GM21529 (cell line): ENCODE data around the gene UBP1.
"Not testable (repeated sequence)": the region's sequence is repeated elsewhere in the genome, so short reads cannot be mapped to it uniquely, and the experiment has no call there.

ENCODE experiments used
- ATAC-seq: cut with Tn5 transposase; IDR thresholded peaks from one replicate; pipeline ENCODE4 v1.9.1; 2021; ENCODE audit not compliant: unreplicated experiment

UBP1 gene, protein sequence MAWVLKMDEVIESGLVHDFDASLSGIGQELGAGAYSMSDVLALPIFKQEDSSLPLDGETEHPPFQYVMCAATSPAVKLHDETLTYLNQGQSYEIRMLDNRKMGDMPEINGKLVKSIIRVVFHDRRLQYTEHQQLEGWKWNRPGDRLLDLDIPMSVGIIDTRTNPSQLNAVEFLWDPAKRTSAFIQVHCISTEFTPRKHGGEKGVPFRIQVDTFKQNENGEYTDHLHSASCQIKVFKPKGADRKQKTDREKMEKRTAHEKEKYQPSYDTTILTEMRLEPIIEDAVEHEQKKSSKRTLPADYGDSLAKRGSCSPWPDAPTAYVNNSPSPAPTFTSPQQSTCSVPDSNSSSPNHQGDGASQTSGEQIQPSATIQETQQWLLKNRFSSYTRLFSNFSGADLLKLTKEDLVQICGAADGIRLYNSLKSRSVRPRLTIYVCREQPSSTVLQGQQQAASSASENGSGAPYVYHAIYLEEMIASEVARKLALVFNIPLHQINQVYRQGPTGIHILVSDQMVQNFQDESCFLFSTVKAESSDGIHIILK

GRCh38 chr3:33440328-33441224 lies at the start of gene UBP1:
Gene UBP1, minus strand, starts transcription at chr3:33440405. Its CDS starts 557 bp downstream, at chr3:33439848.
- peak; percentile 84 for ATAC-seq

DNA sequence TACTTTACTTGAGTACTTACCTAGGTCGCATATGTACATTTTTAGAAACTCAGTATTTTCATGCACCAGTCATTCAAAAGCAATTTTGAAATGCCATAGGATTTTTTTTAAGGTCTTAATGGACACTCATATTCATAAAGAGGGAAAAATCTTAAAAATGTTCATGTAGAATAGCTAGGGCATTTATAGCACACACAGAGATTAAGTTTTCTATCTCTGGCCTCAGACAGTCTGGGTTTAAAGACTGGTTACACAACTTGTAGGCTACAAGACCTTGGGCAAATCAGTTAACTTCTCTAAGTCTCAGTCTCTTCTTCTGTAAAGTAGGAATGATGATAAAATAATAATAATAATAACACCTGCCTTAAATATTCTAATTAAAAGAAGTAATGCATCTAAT lies 48.5 kb upstream of the UBP1 start:
- ATAC-seq = no peak

- no peak for ATAC-seq
Measured at GRCh38 chr3:33488246-33488645, 48.0 kb upstream of the UBP1 start.

- no peak for ATAC-seq
Measured at GRCh38 chr3:33482111-33482521, 41.9 kb upstream of the UBP1 start.

DNA sequence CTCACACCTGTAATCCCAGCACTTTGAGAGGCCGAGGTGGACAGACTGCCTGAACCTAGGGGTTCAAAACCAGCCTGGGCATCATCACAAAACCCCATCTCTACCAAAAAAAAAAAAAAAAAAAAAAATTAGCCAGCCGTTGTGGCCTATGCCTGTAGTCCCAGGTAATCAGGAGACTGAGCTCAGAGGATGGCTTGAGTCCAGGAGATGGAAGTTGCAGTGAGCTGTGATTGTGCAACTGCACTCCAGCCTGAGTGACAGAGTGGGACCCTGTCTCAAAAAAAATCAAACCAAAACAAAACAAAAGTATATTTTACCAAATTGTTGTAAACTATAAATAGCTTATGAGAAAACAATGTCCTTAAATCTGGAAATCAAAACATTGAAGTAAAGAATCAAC lies 34.7 kb upstream of the UBP1 start:
- ATAC-seq = no peak

DNA sequence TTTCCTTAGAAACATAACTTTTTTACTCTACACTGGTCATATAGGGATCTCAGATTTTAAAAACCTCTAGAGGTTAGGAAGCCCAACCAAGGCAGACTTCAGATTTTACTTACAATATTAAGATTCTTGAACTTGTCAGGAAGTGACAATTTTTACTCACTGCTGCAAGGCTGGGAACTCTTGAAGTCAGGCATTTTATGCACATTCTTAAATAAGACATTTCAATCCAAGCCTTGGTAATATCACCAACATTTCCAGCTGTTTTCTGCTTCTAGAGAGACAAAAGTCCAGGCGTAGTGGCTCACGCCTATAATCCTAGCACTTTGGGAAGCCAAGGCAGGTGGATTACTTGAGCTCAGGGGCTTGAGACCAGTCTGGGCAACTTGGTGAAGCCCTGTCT lies 33.6 kb upstream of the UBP1 start:
- ATAC-seq = no peak

DNA sequence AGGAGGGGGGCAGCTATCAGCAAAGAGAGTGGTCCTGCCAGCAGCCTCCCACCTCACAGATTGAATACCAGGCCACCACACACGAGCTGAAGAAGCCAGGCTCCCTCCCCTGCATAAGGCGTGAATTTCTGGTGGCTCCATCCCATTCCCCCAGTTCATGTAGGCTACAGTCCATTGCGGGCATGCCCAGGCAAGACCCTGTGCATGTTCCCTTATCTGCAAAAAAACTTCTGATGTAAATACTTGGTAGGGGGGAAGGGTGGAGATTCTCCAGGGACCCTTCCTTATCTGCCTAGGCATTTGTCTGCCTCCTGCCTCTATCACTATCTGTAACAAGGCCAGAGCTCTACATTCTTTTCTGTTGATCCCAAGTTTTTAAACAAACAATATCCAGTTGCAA lies 27.6 kb upstream of the UBP1 start:
- no peak for ATAC-seq

DNA sequence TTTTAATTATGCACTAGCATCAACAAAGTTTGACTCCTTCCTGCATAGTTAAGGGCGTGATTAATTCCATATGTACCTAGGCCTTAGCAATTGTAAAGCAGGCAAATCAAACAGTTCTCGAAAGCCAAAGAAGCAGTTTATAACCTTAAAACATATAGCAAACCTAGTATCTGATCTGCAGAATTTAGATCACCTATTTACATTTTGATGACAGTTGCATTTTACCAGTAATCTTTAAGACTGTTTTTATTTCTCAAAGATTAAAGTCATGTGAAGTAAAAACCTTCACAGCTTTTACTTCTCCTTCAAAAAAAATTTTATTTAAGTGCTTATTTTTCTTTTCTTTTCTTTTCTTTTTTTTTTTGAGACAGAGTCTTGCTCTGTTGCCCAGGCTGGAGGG lies 20.9 kb upstream of the UBP1 start:
- no peak for ATAC-seq

- ATAC-seq = not testable (repeated sequence)
Measured at GRCh38 chr3:33459577-33459976, 19.4 kb upstream of the UBP1 start.

DNA sequence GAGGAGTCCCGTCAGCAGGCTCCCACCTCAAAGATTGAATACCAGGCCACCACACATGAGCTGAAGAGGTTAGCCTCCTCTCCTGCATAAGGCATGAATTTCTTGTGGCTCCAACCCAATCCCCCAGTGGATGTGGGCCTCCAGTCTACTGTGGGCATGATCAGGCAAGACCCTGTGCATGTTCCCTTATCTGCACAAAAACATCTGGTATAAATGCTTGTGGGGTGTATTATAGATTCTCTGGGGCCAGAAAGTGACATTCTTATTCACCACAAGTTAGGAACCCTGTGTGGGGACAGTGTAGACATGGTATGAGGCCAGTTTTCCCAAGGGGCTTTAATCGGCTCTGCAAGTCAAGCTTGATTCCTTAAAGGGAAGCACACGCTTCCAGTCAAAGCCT lies 18.2 kb upstream of the UBP1 start:
- no peak for ATAC-seq

DNA sequence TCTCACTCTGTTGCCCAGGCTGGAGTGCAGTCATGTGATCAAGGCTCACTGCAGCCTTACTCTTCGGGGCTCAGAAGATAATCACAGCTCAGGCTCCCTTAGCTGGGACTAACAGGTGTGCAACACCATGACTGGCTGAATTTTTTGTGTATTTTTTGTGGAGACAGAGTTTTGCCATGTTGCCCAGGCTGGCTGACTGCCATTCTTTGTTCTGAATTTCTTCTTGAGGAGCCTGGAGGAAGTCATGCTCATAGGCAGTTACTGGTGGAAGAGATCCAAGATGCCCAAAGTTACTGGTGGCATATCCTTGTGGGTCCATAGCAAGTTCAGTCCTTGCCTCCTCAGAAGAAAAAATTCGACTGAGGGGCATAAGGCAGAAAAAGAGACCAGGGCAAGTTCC lies 16.6 kb upstream of the UBP1 start:
- ATAC-seq = no peak

DNA sequence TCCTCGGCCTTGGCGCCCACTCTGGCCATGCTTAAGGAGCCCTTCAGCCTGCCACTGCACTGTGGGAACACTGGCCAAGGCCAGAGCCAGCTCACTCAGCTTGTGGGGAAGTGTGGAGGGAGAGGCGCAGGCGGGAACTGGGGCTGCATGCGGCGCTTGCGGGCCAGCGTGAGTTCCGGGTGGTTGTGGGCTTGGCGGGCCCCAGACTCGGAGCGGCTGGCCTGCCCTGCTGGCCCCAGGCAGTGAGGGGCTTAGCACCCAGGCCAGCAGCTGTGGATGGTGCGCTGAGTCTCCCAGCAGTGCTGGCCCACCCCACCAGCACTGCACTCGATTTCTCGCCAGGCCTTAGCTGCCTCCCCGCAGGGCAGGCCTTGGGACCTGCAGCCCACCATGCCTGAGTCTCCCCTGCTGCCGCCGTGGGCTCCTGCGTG lies 13.1 kb upstream of the UBP1 start:
- no peak for ATAC-seq

GRCh38 chr3:33451994-33452393 lies 11.8 kb upstream of the UBP1 start:
- ATAC-seq = not testable (repeated sequence)

GRCh38 chr3:33447958-33448357 lies 7.8 kb upstream of the UBP1 start:
- ATAC-seq = no peak

- not testable (repeated sequence) for ATAC-seq
Measured at GRCh38 chr3:33447256-33447625, 7.0 kb upstream of the UBP1 start.

DNA sequence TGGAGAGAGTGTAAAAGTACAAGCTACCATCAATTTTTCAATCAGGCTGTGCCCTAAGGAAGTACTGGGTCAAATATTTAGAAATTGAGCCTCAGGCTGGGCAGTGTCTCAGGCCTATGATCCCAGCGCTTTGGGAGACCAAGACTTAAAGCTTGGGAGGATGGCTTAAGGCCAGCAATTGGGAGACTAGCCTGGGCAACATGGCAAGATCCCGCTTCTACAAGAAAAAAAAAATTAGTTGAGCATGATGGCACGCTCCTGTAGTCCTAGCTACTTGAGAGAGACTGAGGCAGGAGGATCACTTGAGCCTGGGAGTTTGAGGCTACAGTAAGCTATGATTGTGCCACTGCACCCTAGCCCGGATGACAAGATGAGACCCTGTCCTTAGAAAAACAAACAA lies 2.0 kb upstream of the UBP1 start:
- no peak for ATAC-seq

DNA sequence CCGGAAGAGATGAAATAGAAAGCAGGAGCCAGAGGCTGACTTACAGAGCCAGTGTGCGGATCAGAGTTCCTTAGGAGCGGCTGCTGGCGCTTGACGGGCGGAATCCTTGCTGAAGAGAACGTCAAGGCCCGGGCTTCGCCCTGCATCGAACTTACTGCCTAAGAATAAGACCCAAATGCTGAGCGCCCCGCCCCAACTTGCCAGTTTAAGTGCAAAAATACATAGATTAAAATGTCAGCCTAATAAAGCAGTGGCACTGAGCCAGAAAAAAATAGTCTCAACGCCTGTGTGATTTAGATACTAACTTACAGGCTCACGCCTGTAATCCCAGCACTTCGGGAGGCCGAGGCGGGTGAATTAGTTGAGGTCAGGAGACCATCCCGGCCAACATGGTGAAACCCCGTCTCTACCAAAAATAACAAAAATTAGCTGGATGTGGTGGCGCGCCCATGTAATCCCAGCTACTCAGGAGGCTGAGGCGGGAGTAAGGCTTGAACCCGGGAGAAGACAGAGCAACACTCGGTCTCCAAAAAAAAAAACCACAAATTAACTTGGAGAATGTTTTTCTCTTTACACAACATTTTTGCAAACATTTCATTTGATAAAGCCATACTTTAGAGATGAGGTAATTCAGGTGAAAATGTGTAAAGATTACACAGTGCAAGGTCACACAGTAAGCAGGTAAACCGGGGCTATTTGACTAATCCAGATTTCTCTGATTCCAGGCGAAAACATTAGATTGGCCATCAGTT lies 1.2 kb upstream of the UBP1 start:
- ATAC-seq = peak; percentile 4

DNA sequence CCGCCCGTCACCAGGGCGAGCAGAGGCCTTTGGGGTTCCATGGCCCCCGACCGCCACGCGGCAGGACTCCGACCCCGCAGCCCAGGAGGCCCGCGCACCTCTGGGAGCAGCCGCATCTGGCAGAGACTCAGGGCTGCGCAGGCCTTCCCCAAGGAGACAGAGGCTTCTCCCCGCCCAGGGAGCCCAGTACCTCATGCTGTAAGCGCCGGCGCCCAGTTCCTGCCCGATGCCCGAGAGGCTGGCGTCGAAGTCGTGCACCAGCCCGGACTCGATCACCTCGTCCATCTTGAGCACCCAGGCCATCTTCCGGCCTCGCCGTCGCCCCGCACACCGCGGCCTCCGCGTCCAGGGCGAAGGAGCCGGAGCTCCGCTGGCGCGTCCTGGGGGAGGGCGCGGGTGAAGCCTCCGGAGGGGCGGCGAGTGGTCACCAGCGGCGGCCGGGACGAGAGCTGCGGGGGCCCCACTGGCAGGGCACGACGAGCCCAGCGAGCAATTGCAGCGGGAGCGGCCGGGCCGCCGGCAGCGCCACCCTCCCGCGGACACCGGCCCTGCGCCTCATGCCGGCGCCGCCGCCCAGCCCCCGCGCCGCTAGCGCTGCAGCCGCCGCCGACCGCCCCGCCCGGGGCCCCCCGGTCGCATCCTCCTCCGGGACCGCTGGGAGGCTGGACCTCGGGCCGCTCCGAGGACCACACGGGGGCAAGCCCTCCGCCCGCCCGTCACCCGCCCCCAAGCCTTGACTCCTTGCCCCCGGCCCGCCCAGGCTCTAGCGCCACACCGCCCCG lies 468 bp downstream of the UBP1 start:
- peak; percentile 24 for ATAC-seq

DNA sequence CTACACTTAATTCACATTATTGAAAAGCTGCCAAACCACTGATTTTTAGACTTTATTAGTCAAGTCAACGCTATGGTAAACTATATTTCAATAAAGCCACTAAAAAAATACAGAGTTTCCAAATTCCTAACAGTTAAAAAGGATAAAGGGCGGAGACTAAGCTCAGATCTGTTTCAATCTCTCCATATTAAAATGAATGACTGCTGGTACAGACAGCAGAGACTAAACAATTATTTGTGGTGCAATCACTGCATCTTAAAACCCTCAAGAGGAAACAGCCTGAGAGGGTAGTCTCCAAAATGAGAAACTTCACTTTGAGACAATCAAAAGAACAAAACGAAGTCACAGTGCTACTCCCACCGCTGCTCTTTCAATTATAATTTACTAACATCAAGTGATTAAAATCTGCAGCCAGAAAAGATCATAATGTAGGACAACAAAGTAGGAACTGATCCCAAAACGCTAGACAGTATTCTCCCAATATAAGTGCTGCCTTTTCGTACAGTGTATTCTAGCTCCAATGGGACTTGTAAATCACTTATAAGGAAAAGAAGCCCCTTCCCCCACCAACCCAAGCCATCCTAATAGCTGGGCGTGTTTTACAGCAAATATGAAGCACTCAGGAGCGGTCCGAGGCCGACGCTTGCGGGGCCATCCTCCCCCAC lies 1.2 kb downstream of the UBP1 start:
- ATAC-seq = no peak

DNA sequence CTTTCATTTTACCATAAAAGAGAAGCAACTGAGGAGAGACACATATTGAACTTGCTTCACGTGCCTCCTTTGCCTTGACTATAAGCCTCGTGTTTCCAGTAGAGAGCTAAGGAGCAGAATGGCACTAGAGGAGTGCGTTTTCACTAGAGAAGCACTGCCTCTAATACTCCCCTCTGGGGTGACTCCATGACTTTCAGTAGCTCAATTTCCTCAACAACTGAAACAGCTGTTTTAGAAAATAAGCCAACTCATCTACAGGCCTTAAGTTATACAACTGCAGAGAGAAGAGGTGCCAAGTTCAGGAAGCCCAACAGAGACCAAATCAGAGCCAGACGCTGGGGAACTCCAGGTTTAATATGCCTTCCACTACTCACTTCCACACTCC lies 1.9 kb downstream of the UBP1 start:
- ATAC-seq = no peak
